GM19463 (cell line): Measurements from ENCODE around the gene ITGAD.
A peak's percentile ranks its signal among the peaks of the same experiment; 100 is the strongest.

Experiments used
- ATAC-seq: cut with Tn5 transposase; IDR thresholded peaks from one replicate; pipeline ENCODE4 v1.9.1; 2021; ENCODE audit warnings: mild to moderate bottlenecking, moderate library complexity; ENCODE audit not compliant: unreplicated experiment

Gene ITGAD

GRCh38 chr16:31393056-31393455 is at the start of gene ITGAD:
Gene ITGAD (plus strand): TSS chr16:31393335. CDS start chr16:31393361, 26 bp downstream.
- no peak for ATAC-seq

- peak; percentile 88 for ATAC-seq
Observed at GRCh38 chr16:31344712-31345111, 48.4 kb upstream of the ITGAD start.

- no peak for ATAC-seq
Observed at GRCh38 chr16:31347445-31347844, 45.7 kb upstream of the ITGAD start.

- ATAC-seq = no peak
Observed at GRCh38 chr16:31348579-31348978, 44.6 kb upstream of the ITGAD start.

- no peak for ATAC-seq
Observed at GRCh38 chr16:31350275-31351005, 42.7 kb upstream of the ITGAD start.

- ATAC-seq = no peak
Observed at GRCh38 chr16:31351246-31351941, 41.7 kb upstream of the ITGAD start.

GRCh38 chr16:31351942-31352325 is 41.2 kb upstream of the ITGAD start:
- ATAC-seq = no peak

- no peak for ATAC-seq
Observed at GRCh38 chr16:31352376-31353115, 40.6 kb upstream of the ITGAD start.

GRCh38 chr16:31354394-31355291 is 38.5 kb upstream of the ITGAD start, which contains the start of gene ITGAX:
Gene ITGAX (plus strand): TSS chr16:31355176. CDS start chr16:31355255, 79 bp downstream.
- peak; percentile 83 for ATAC-seq

GRCh38 chr16:31355431-31356100 is 37.6 kb upstream of the ITGAD start:
- ATAC-seq = no peak

- ATAC-seq = no peak
Observed at GRCh38 chr16:31356566-31357323, 36.4 kb upstream of the ITGAD start.

- ATAC-seq = no peak
Observed at GRCh38 chr16:31357324-31358109, 35.6 kb upstream of the ITGAD start.

- ATAC-seq = no peak
Observed at GRCh38 chr16:31360251-31360650, 32.9 kb upstream of the ITGAD start.

- ATAC-seq = no peak
Observed at GRCh38 chr16:31361201-31362110, 31.7 kb upstream of the ITGAD start.

- no peak for ATAC-seq
Observed at GRCh38 chr16:31362476-31363405, 30.4 kb upstream of the ITGAD start.

GRCh38 chr16:31363721-31364120 is 29.4 kb upstream of the ITGAD start:
- ATAC-seq = no peak
